ENCODE measurements around the gene GAGE10. TPM values are rescaled to one million over a fixed set of nuclear protein-coding genes. Genes with fewer than 3 reads are reported as not detected.
"Not testable (repeated sequence)": the region's sequence is repeated elsewhere in the genome, so short reads cannot be mapped to it uniquely, and the experiment has no call there.

Gene GAGE10
- total RNA-seq, 1 experiment from 2014 or later: not detected

- in situ Hi-C loops (cut with HindIII; ENCODE audit: low pct_unique_long_range_greater_than_20kb, low sequenced_read_pairs): no loop called here
Measured at GRCh38 chrX:49272421-49272820, 31.0 kb upstream of the GAGE10 start.

GRCh38 chrX:49273181-49273727 lies 30.2 kb upstream of the GAGE10 start:
- in situ Hi-C loops (cut with HindIII; ENCODE audit: low pct_unique_long_range_greater_than_20kb, low sequenced_read_pairs): no loop called here
- DNase-seq (ENCODE audit: low read depth): no peak

More at GRCh38 chrX:49272421-49272820, 31.0 kb upstream of the GAGE10 start:
- DNase-seq (ENCODE audit: low read depth): no peak

GRCh38 chrX:49276207-49276606 lies 27.2 kb upstream of the GAGE10 start:
- DNase-seq (ENCODE audit: low read depth): no peak
- in situ Hi-C loops (cut with HindIII; ENCODE audit: low pct_unique_long_range_greater_than_20kb, low sequenced_read_pairs): no loop called here

GRCh38 chrX:49276671-49277534 lies 26.5 kb upstream of the GAGE10 start:
- no peak for DNase-seq (ENCODE audit: low read depth)
- in situ Hi-C loops (cut with HindIII; ENCODE audit: low pct_unique_long_range_greater_than_20kb, low sequenced_read_pairs): no loop called here

- in situ Hi-C loops (cut with HindIII; ENCODE audit: low pct_unique_long_range_greater_than_20kb, low sequenced_read_pairs): no loop called here
- no peak for DNase-seq (ENCODE audit: low read depth)
Measured at GRCh38 chrX:49277535-49277830, 26.0 kb upstream of the GAGE10 start.

GRCh38 chrX:49278081-49278480 lies 25.4 kb upstream of the GAGE10 start:
- DNase-seq (ENCODE audit: low read depth): no peak
- in situ Hi-C loops (cut with HindIII; ENCODE audit: low pct_unique_long_range_greater_than_20kb, low sequenced_read_pairs): no loop called here

- in situ Hi-C loops (cut with HindIII; ENCODE audit: low pct_unique_long_range_greater_than_20kb, low sequenced_read_pairs): no loop called here
- no peak for DNase-seq (ENCODE audit: low read depth)
Measured at GRCh38 chrX:49282647-49283011, 20.8 kb upstream of the GAGE10 start.

GRCh38 chrX:49284212-49284611 lies 19.2 kb upstream of the GAGE10 start:
- in situ Hi-C loops (cut with HindIII; ENCODE audit: low pct_unique_long_range_greater_than_20kb, low sequenced_read_pairs): no loop called here
- DNase-seq (ENCODE audit: low read depth): no peak

GRCh38 chrX:49286136-49286535 lies 17.3 kb upstream of the GAGE10 start:
- in situ Hi-C loops (cut with HindIII; ENCODE audit: low pct_unique_long_range_greater_than_20kb, low sequenced_read_pairs): no loop called here
- DNase-seq (ENCODE audit: low read depth): no peak

GRCh38 chrX:49286581-49286980 lies 16.9 kb upstream of the GAGE10 start:
- in situ Hi-C loops (cut with HindIII; ENCODE audit: low pct_unique_long_range_greater_than_20kb, low sequenced_read_pairs): no loop called here
- no peak for DNase-seq (ENCODE audit: low read depth)

- in situ Hi-C loops (cut with HindIII; ENCODE audit: low pct_unique_long_range_greater_than_20kb, low sequenced_read_pairs): no loop called here
- DNase-seq (ENCODE audit: low read depth): no peak
Measured at GRCh38 chrX:49287665-49288064, 15.8 kb upstream of the GAGE10 start.

GRCh38 chrX:49290215-49290614 lies 13.2 kb upstream of the GAGE10 start:
- no peak for DNase-seq (ENCODE audit: low read depth)
- in situ Hi-C loops (cut with HindIII; ENCODE audit: low pct_unique_long_range_greater_than_20kb, low sequenced_read_pairs): no loop called here

GRCh38 chrX:49291615-49292337 lies 11.7 kb upstream of the GAGE10 start:
- in situ Hi-C loops (cut with HindIII; ENCODE audit: low pct_unique_long_range_greater_than_20kb, low sequenced_read_pairs): no loop called here
- no peak for DNase-seq (ENCODE audit: low read depth)

- in situ Hi-C loops (cut with HindIII; ENCODE audit: low pct_unique_long_range_greater_than_20kb, low sequenced_read_pairs): no loop called here
- DNase-seq (ENCODE audit: low read depth): no peak
Measured at GRCh38 chrX:49292400-49293362, 10.8 kb upstream of the GAGE10 start.

GRCh38 chrX:49299293-49299692 lies 4.2 kb upstream of the GAGE10 start:
- DNase-seq (ENCODE audit: low read depth); in situ Hi-C loops (cut with HindIII; ENCODE audit: low pct_unique_long_range_greater_than_20kb, low sequenced_read_pairs): not testable (repeated sequence)

- DNase-seq (ENCODE audit: low read depth): no peak
- in situ Hi-C loops (cut with HindIII; ENCODE audit: low pct_unique_long_range_greater_than_20kb, low sequenced_read_pairs): no loop called here
Measured at GRCh38 chrX:49300703-49301102, 2.7 kb upstream of the GAGE10 start.

GRCh38 chrX:49307775-49308174 lies 4.3 kb downstream of the GAGE10 start:
- in situ Hi-C loops (cut with HindIII; ENCODE audit: low pct_unique_long_range_greater_than_20kb, low sequenced_read_pairs); DNase-seq (ENCODE audit: low read depth): not testable (repeated sequence)

- DNase-seq (ENCODE audit: low read depth): no peak
- in situ Hi-C loops (cut with HindIII; ENCODE audit: low pct_unique_long_range_greater_than_20kb, low sequenced_read_pairs): no loop called here
Measured at GRCh38 chrX:49308604-49309269, 5.3 kb downstream of the GAGE10 start.

Data from Caki2 (cell line).